Effector memory CD8-positive, alpha-beta T cell (primary cell): Measurements from ENCODE around the gene PLEKHA6.

Source experiments
- ATAC-seq: fragments of 150-1000 bp; cut with Tn5 transposase; replicated peaks from 2 replicates; pipeline ENCODE4 v1.10.0; 2021; ENCODE audit warnings: mild to moderate bottlenecking, moderate library complexity
- DNase-seq, 3 experiments: peaks; one replicate each; pipeline ENCODE4 v3.0.0; 2021
- H3K27ac Mint-ChIP-seq, 2 donors: one replicate each; pipeline ENCODE4 v1.8.0; 2022; ENCODE audit warnings: mild to moderate bottlenecking in 2 of 2, mixed read lengths in 2 of 2, moderate library complexity in 2 of 2
- H3K27me3 Mint-ChIP-seq, 2 donors: one replicate each; pipeline ENCODE4 v1.8.0; 2022; ENCODE audit warnings: mixed read lengths in 2 of 2
- H3K36me3 Mint-ChIP-seq: one replicate; pipeline ENCODE4 v1.8.0; 2022; ENCODE audit warnings: mild to moderate bottlenecking, moderate library complexity, mixed read lengths; ENCODE audit not compliant: insufficient read depth
- H3K4me1 Mint-ChIP-seq, 2 donors: one replicate each; pipeline ENCODE4 v1.8.0; 2022; ENCODE audit warnings: low read depth in 2 of 2, mixed read lengths in 2 of 2
- H3K4me3 Mint-ChIP-seq, 2 donors: one replicate each; pipeline ENCODE4 v1.8.0; 2022; ENCODE audit warnings: mild to moderate bottlenecking in 2 of 2, mixed read lengths in 2 of 2, moderate library complexity in 2 of 2
- H3K9me3 Mint-ChIP-seq, 2 donors: one replicate each; pipeline ENCODE4 v1.8.0; 2022; ENCODE audit warnings: mixed read lengths in 2 of 2

Gene PLEKHA6

GRCh38 chr1:204194771-204195170 lies 165.0 kb downstream of the PLEKHA6 start:
- Mint-ChIP-seq H3K27ac (no peak overlapping the region), H3K4me1 (peaks cover 0 to 24% of the 10 kb centered on the region in 2 donors), H3K27me3 (peaks cover 18 to 21% of the 10 kb centered on the region in 2 donors), H3K4me3 (no peak overlapping the region), H3K9me3 (no peaks in the 10 kb centered on the region), H3K36me3 (no peaks in the 10 kb centered on the region)
- DNase-seq (no peak), ATAC-seq (no peak)

DNA sequence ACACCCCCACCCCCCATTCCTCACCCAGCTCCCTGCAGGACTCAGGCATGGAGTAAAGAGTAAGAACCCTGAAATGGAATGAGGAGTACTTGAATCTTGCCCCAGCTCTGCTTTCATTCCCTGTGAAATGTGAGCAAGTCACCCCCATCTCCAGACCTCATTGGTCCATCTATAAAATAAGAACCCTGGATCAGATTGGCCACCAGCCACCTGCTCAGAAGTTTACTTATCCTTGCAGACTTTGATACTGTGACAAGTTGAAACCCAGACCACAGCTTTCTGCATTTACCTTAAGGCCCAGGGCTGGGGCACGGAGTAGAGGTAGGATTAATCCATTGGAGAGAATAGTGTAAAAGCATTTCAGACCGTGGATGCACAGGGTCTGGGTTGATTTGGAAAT lies 165.6 kb downstream of the PLEKHA6 start:
- peaks cover 25 to 28% of the 10 kb centered on the region in 2 donors for H3K27me3 Mint-ChIP-seq
- H3K27ac Mint-ChIP-seq = no peak overlapping the region
- peaks cover 0 to 29% of the 10 kb centered on the region in 2 donors for H3K4me1 Mint-ChIP-seq
- DNase-seq = no peak
- H3K36me3 Mint-ChIP-seq = peaks cover 5% of the 10 kb centered on the region
- H3K4me3 Mint-ChIP-seq = no peak overlapping the region
- ATAC-seq = no peak
- no peaks in the 10 kb centered on the region for H3K9me3 Mint-ChIP-seq

DNA sequence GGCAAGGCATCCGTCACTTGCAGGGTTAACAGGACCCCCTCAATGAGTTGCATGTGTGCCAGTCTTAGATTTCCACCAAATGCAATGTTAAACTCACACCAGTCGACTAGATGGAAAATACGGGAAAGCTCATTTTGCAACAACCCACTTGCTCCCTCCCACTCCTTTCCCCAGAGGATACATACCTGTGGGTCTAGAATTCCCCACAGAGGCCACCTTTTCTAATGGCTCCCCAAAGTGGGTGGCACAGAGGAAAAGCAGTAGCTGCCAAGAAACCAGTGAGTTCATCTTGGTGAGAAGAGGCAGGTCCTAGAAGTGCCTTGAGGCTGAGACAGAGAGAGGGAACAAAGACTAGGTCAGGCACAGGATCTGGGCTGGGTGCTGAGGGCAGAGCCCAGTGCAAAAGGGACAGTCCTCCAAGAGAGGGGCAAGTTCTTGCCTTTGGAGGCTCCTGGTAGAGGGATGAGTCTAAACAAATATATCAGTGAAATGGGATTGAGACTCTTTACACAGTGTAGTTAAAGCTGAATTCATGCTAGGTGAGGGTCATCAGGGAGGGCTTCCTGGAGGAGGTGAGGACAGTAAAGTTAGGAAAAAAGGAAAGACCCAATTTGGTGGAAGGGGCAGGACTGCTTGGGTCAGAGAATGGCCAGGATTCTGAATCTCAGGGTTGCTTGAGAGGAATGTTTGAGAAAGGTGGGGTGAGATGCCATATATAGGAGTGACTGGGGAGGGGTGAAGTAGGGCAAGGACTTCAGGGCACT lies 167.0 kb downstream of the PLEKHA6 start:
- no peak for ATAC-seq
- Mint-ChIP-seq H3K27me3 (peaks cover 30 to 41% of the 10 kb centered on the region in 2 donors), H3K27ac (no peak overlapping the region), H3K9me3 (no peaks in the 10 kb centered on the region), H3K4me3 (no peak overlapping the region), H3K36me3 (peaks cover 6% of the 10 kb centered on the region), H3K4me1 (peaks cover 0 to 27% of the 10 kb centered on the region in 2 donors)
- no peak for DNase-seq

GRCh38 chr1:204192046-204192445 lies 167.7 kb downstream of the PLEKHA6 start:
- peaks cover 37 to 48% of the 10 kb centered on the region in 2 donors for H3K27me3 Mint-ChIP-seq
- no peak for DNase-seq
- no peak overlapping the region for H3K4me3 Mint-ChIP-seq
- peaks cover 0 to 33% of the 10 kb centered on the region in 2 donors for H3K4me1 Mint-ChIP-seq
- H3K27ac Mint-ChIP-seq = no peak overlapping the region
- no peak for ATAC-seq
- peaks cover 6% of the 10 kb centered on the region for H3K36me3 Mint-ChIP-seq
- H3K9me3 Mint-ChIP-seq = no peaks in the 10 kb centered on the region

DNA sequence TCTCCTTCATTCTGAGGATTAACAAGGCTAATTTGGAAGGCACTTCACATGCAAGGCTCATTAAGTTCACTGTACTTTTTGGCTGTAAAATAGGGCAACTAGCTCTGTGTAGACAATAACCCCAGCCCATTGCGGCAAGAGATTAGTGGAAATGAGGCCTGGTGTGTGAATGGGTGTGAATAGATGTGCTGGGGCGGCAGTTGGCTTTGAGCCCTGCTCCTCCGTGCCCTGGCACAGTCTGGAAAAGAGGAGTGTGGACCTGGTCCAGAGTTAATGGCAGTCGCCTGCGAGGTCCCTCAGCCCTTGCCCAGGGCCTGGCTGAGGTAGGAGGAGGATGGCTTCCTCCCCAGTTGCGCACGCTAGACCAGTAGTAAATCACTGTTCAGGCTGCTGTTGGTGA lies 168.3 kb downstream of the PLEKHA6 start:
- Mint-ChIP-seq H3K4me1 (peaks cover 0 to 31% of the 10 kb centered on the region in 2 donors), H3K9me3 (no peaks in the 10 kb centered on the region), H3K27ac (no peak overlapping the region), H3K4me3 (no peak overlapping the region), H3K36me3 (peaks cover 6% of the 10 kb centered on the region), H3K27me3 (peaks cover 43 to 54% of the 10 kb centered on the region in 2 donors)
- no peak for DNase-seq
- ATAC-seq = no peak

DNA sequence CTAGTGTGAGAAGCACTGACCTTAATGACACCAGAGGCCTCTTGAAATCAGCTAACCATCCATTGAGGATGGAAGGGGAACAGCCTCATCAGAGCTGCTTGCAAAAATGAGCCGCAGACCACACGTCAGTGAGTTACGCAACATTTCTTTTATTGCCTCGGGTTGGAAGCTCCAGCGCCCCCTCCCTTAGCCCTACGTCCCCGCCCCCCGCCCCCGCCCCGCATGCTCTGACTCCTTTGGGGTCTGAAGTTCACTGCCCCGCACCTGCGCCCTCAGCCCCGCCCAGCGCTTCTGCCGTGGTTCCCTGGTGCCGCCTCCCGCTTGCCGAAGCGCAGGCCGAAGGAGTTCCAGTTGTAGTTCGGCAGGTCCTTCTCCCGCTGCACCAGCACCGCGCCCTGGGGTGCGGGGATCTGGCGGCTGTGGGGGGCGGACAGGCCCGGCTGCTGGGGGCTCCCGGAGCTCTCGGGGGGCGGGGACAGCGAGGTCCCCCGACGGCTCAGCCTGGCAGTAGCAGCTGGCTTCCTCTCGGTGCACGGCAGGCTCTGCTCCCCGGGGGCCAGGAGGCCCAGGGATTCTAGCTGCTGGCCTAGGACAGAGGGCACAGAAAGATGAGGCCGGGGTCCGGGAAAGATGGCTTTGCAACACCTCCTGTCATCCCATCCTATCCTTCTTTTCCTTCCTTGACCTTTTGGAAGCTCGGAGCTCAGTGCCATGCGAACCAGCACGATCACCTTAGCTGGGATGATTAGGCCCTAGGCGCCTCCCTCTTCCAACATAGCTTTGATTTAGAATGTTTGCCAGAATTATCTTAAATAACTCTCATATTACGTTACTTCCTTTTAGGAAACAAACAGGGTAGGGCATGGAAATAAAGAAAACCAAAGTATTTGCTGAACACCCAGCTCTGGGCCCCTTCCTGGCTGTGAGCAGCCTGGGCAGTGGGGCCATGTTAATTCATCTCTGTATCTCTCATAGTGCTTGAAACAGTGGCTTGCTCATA lies 169.2 kb downstream of the PLEKHA6 start:
- peak overlapping the region in 1 of 2 donors; percentile 88 for H3K27ac Mint-ChIP-seq
- no peaks in the 10 kb centered on the region for H3K9me3 Mint-ChIP-seq
- DNase-seq (peak in 2 of 3 experiments; percentile 45 to 50), ATAC-seq (peak; percentile 72)
- H3K36me3 Mint-ChIP-seq = peaks cover 6% of the 10 kb centered on the region
- peaks cover 44 to 54% of the 10 kb centered on the region in 2 donors for H3K27me3 Mint-ChIP-seq
- H3K4me3 Mint-ChIP-seq = peak overlapping the region; percentile 48 to 57
- peaks cover 0 to 31% of the 10 kb centered on the region in 2 donors for H3K4me1 Mint-ChIP-seq

- H3K27ac Mint-ChIP-seq = peak overlapping the region in 1 of 2 donors; percentile 88
These were observed 170.6 kb downstream of the PLEKHA6 start for GRCh38 chr1:204188959-204189639.

DNA sequence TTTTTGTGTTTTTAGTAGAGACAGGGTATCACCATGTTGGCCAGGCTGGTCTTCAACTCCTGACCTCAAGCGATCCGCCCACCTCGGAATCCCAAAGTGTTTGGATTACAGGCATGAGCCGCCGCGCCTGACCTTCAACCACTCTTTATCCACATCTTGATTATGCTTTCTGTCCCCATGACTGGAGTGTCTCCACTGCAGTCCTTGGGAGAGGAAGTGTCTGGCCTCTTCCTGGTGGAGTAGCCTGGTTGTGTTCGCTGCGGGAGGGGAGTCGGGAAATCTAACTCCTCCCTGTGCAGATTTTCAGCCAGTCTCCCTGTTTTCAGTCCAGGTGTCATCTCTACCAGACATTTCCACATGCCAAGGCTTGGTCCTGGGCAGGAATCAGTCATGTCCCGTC lies 173.1 kb downstream of the PLEKHA6 start:
- Mint-ChIP-seq H3K4me1 (peaks cover 0 to 21% of the 10 kb centered on the region in 2 donors), H3K27ac (no peak overlapping the region), H3K4me3 (no peak overlapping the region), H3K36me3 (peaks cover 6% of the 10 kb centered on the region), H3K9me3 (no peaks in the 10 kb centered on the region), H3K27me3 (peaks cover 36 to 38% of the 10 kb centered on the region in 2 donors)
- ATAC-seq (no peak), DNase-seq (no peak)

More at GRCh38 chr1:204188959-204189639, 170.6 kb downstream of the PLEKHA6 start:
- DNase-seq (peak in 1 of 3 experiments; percentile 17), ATAC-seq (peak; percentile 65)
- H3K4me1 Mint-ChIP-seq = peaks cover 0 to 21% of the 10 kb centered on the region in 2 donors
- peaks cover 6% of the 10 kb centered on the region for H3K36me3 Mint-ChIP-seq
- H3K9me3 Mint-ChIP-seq = no peaks in the 10 kb centered on the region
- H3K4me3 Mint-ChIP-seq = peak overlapping the region in 1 of 2 donors; percentile 48
- peaks cover 44 to 54% of the 10 kb centered on the region in 2 donors for H3K27me3 Mint-ChIP-seq

DNA sequence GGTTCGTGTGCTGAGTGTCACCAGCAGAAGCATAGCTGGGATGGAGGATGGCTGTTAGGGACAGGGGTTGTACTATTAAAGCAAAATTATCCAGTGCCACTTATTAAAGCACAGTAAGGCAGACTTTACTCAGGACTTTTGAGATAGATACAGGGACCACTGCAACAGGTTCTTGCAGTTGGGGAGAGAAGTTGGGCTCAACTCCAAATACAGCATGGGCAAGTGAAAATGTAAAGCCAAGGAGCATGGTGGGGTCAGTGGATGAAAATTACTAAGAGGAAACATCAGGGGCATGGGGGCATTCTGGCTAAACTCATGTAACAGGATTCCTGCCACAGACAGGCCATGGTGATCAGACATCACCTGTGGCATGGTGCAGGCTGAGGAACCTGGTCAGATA lies 178.6 kb downstream of the PLEKHA6 start:
- no peaks in the 10 kb centered on the region for H3K4me1 Mint-ChIP-seq
- no peaks in the 10 kb centered on the region for H3K27me3 Mint-ChIP-seq
- H3K9me3 Mint-ChIP-seq = no peaks in the 10 kb centered on the region
- no peak for DNase-seq
- no peak overlapping the region for H3K4me3 Mint-ChIP-seq
- no peaks in the 10 kb centered on the region for H3K36me3 Mint-ChIP-seq
- no peak overlapping the region for H3K27ac Mint-ChIP-seq
- no peak for ATAC-seq

- H3K27me3 Mint-ChIP-seq = no peaks in the 10 kb centered on the region
- H3K36me3 Mint-ChIP-seq = no peaks in the 10 kb centered on the region
- no peaks in the 10 kb centered on the region for H3K4me1 Mint-ChIP-seq
- H3K9me3 Mint-ChIP-seq = no peaks in the 10 kb centered on the region
- ATAC-seq (no peak), DNase-seq (no peak)
- no peak overlapping the region for H3K4me3 Mint-ChIP-seq
- H3K27ac Mint-ChIP-seq = no peak overlapping the region
These were observed 179.6 kb downstream of the PLEKHA6 start for GRCh38 chr1:204180133-204180532.

DNA sequence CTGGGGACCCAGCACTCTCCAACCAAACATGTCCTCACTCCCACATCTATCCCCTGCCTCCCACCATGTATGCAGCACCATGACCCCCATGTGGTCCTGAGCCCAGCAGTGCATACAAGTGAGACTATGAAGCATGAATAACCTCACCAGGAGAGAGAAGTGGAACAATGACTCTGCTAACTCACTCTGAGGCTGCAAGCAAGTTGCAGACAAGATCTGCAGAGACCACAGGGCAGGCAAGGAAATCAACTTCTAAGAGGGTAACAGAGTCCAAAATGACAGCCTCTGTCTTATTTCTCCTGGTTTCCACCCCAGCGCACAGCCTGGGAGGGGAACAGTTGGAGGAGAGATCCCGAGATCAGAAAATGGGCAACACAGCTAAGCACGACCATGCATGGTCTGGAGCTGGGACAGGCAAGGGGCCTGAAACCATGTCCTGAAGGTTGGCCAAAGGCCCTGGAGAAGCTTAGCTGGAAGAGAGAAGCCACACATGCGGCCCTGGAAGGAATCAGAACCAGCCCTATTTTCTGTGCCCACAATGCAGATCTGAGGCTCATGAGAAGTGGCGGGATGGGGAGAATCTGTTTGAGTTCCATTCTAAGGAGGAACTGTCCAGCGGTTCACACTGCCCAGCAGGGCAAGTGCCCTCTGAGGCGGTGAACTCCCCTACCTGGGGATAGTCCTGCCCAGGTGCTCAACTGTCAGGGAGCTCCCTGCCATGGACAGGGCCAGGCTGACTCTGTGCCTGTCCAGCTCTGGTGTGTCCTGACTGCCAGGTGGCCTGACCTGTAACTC lies 181.0 kb downstream of the PLEKHA6 start:
- no peaks in the 10 kb centered on the region for H3K36me3 Mint-ChIP-seq
- H3K4me3 Mint-ChIP-seq = no peak overlapping the region
- no peak overlapping the region for H3K27ac Mint-ChIP-seq
- DNase-seq (no peak), ATAC-seq (no peak)
- peaks cover 0 to 4% of the 10 kb centered on the region in 2 donors for H3K27me3 Mint-ChIP-seq
- H3K9me3 Mint-ChIP-seq = no peaks in the 10 kb centered on the region
- no peaks in the 10 kb centered on the region for H3K4me1 Mint-ChIP-seq

DNA sequence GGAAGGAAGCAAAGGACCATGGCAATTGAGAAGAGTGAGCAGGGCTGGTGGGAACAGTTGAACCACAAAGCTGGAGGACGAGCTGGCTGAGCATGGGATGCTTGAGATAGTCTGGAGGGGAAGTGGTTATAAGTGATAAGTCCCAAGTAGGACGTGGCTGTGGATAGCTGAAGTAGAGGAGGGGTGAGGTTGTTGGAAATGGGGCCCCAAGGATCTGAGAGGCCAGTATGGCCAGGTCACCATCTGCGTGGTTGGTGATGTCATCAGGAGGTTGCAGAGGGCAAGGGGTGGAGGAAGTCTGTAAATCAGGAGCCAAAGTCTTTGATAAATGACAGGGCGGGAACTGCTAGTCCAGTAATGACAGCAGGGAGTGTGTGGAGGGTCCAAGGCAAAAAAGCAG lies 182.6 kb downstream of the PLEKHA6 start:
- Mint-ChIP-seq H3K4me3 (no peak overlapping the region), H3K9me3 (peaks cover 0 to 1% of the 10 kb centered on the region in 2 donors), H3K27ac (no peak overlapping the region), H3K36me3 (no peaks in the 10 kb centered on the region), H3K27me3 (peaks cover 0 to 15% of the 10 kb centered on the region in 2 donors), H3K4me1 (no peaks in the 10 kb centered on the region)
- DNase-seq (no peak), ATAC-seq (no peak)
